ENCODE results near the gene ZNF536.

ZNF536 gene

DNA sequence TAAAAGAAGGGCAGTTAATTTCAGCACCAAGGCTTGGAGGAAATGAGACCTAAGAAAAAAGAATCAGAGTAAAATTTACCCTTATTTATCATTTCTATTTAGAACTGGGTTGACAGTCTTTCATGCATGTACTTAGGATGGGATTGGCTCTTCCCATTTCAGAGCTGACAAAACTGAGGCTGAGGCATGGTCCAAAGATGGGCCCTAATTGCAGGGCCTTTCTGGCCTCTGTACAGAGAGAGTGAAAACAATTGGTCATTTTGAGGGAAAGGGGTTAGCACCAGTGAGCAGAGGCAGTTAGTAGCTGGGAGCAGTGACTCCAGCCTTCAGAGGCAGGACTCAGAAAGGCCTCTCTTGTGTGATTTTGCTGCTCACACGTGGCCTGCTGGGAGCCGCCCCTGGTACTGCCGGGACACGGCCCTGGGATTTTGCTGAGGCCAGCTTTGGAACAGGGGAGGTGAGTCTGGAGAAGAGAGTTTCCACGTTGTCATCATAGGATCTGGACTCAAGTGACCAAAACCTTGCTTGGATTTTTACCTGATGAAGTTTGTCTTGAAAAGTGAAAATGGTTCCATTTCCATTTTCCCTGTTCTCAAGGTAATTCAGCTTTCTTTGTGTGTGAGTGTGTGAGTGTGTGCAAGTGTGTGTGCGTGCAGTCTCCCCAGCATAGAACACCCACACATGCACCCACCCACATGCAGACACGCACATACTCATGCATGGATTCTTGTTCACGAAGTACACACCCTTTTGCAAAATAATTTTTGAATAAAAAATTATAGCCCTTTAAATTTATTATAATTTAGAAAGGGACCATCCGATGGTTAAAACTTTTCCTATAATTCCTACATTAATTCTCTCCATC, at the start of gene ZNF536:
TSS of gene ZNF536 (plus strand) at position 425 of the 865 bp plus-strand sequence. CDS start 71,179 bp downstream, outside the sequence.
- DNase-seq = no peak

DNA sequence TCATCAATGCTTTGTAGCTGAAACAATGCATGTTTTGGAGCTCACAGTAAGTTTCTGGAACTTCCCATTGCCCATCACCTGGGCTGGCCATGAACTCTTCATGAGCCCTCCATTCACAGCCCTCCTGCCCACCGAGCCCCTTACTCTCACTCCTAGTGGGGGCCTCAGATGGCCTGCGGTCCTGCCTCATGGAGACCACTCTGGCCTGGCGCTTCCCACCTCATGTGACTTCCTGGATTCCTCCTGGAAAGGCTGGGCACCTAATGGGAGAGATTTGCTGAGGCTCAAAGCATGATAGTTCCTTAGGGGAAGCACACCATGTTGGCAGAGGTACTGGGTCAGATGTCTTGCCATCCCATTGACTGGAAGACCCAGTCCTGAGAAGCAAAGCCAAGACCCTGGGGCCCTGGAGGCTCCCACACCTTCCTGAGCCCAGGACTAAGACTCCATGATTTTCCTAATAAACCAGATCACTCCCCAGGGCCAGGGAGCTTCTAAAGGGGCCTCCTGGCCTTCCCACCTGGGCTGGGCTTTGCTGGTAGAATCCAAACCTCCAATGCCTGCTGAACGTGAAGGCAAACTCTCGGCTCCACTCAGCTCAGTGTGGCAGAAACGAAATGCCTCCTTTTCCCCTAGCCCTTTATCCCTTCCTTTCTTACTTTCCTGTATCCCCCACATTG, 49.4 kb upstream of the ZNF536 start:
- DNase-seq = no peak

DNA sequence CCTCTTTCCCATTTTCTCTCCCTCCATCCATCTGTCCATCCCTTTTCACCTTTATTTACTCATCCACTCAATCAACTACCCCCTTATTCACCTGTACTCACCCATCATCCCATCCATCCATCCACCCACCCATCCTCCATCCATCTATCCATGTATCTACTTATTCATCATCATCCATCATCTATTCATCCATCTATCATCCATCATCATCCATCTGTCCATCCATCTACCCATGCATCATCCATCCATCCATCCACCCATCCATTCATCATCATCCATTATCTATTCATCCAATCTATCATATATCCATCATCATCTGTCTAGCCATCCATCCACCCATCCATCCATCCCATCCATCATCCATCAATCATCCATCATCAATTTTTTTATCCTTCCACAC, 48.3 kb upstream of the ZNF536 start:
- no peak for DNase-seq

DNA sequence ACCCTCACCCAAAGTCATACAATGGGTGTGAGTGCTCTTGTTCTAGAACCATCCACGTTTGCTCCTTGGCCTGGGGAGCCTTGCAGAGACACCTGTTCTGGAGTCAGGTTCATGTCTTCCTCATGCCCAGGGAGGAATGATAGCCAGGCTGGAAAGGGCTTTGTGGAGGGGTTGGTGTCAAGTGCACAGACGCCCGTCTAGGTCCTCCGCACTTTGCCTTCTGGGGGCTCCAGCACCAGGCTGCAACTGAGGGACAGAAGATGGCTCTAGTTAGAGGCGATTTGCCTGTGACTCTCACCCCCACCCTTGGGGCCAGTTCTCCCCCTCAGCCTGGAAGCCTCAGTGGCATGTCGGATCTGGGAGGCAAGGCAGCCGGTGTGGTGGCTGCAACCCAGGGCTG, 47.2 kb upstream of the ZNF536 start:
- DNase-seq = no peak

DNA sequence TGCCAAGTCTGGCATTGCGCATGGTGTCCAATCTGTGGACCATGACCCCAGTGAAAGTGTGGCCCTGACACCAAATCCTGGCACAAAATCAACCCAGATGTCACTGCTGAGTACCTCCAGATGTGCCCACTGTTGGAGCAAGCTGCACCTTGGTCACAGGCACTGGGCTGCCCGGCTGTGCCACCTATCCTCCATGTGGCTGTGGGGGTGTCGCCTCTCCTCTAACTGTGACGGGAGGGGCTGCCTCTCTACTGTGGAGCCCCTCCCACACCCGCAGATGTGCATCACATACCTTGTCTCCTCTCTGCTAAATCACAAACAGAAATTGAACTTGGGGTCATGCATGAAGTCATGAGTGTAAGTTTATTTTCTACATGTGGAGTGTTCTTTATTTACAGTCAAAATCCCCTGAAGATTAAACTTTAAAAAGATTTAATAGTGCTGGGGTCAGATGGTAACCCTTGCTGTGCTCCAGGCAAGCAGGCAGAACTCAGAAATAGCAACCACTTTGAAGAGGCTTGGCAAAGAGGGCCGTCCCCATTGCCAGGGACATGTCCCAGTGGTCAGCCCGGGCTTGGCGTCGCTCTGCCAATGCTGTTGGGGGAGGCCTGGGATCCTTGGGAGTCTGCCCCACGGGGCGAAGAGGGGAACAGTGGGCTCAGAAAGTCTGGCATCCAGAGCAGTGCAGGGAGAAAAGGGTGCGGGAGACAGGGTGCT, 46.4 kb upstream of the ZNF536 start:
- no peak for DNase-seq

DNA sequence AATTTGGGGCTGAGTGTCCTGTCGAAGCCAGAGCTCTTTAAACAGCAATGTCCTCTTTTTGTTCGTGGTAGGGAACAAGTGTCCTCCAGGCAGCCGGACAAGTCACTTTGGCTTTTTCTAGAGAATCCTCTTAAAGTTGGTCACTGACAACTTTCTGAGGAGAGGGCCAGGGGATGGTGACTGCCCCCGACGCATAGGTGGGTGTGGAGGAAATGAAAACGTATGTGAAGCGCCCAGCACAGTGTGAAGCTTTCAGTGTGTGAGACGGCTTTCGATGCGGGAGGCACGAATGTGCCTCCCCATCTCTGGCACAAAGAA, 45.8 kb upstream of the ZNF536 start:
- no peak for DNase-seq

DNA sequence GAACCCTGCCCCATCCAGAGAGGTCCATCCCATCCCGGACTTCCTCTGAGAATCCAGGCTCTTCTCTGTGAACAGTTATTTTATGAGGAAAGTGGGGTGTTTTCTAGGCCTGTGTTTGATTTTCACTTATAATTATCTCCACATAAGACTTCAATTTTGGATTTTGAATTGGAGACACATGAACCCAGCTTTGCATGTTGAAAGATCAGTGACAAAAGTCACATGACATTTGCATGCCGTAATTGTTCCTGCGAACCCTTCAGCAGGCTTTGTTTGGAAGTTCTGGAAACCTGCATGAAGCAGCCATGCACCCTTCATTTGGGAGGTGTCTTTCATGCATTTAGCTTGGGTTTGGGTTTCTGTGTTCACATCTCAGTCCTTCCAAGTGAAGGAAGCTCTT, 44.9 kb upstream of the ZNF536 start:
- no peak for DNase-seq

DNA sequence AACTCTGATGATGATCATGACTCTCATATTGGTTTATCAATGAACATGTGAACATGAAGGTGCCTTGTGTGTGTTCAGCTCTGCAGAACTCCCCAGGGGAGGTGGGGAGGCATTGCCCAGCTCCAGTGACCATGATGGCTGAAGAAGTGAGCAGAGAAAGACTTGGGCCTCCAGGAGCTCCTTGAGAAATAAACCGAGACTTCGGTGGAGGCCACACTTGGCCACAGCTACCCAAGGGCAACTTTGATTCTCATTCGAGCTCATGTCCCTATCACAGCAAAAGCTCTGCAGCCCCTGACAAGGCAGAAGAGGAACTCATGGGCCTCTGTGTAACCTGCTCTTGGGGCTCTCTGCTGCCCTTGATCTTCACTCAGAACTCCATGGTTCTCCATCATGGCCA, 44.1 kb upstream of the ZNF536 start:
- DNase-seq = no peak

DNA sequence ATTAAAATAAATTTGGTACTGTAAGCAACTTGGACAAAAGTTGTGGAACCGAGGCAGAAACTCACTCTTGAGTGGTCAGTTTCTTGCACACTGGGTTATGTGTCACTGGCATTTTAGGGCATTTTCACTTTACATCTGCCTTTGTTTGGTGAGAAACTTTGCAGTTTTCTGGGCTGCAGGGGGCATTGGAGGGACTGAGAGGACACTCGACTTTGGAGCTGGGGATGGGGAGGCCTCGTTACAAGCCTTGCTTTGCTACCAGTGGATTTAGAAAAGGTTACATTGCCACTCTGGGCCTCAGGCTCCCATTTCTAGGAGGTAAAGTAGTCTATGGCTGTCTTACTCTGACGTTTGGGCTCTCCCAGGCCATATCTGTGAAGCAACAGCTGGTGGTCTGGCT, 41.9 kb upstream of the ZNF536 start:
- DNase-seq = no peak

DNA sequence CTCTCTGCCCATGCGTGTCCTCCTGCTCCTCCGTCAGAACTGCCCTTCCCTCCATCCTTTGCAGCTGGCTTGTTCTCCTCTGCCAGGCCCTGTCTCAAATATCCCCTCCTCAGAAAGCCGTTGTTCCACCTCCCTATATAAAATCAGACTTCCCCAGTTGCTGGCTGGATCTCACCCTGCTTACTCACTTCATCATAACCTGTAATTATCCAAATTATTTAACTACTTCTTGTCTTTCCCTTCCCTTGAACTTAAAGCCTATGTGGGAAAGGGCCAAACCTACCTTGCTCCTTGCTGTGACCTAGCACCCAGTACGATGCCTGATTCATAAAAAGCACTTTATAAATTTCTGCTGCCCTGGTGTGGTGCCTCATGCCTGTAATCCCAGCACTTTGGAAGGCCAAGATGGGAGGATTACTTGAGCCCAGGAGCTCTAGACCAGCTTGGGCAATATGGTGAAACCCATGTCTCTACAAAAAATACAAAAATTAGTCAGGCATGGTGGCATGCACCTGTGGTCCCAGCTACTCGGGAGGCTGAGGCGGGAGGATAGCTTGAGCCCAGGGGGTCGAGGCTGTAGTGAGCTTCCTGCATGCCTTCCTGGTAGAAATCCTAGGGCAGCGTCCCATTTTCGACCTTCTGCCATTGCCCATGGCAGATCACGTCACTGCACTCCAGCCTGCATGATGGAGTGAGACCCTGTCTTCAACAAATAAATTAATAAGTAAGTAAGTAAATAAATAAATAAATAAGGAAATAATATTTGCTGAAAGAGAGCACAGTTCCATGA, 39.5 kb upstream of the ZNF536 start:
- no peak for DNase-seq

DNA sequence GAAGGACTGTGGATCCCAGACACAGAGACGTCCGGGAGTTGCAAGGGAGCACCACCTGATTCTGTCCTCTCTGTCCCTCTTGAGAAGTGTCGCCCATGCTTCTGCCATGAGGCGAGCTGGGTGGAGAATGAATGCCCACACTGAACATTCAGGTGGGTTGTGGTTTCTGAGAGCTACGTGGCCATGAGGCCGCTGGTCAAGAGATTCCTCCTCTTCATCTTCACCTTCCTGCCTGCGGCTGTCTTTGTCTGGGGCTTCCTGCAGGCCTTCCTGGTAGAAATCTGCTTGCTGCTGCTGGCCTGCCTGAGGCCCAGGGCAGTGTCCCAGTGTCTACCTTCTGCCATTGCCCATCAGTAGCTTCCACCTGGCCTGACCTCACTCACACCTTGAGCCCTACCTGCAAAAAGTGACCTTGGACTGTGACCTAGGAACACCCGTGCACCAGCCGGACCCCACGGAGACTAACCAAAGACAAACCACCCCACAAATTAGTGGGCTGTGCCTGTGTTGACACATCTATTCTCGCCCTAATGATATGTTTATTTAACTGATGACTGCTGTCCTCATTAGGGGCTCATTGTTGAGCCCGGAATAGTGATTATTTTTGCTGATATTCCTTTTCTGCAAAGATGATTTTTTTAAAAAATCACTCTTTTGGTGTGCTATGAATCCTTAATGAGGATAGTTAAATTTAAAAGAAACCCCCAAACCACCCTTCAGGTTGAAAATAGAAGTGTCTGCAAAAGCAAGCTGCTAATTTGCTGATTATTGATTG, 38.7 kb upstream of the ZNF536 start:
- DNase-seq = no peak

DNA sequence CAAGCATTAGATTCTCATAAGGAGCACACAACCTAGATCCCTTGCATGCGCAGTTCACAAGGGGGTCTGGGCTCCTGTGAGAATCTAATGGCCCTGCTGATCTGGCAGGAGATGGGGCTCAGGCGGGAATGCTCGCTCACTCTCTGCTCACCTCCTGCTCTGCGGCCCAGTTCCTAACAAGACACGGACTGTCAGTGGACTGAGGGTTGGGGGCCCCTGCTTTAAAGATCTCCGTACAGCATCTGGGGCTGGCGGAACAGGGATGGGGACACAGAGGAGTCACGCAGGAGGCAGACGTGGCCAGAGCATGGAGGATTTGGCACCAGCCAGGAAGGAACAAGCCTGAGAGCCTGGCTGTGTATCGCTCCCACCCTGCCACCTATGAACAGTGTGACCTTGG, 37.3 kb upstream of the ZNF536 start:
- DNase-seq = no peak

DNA sequence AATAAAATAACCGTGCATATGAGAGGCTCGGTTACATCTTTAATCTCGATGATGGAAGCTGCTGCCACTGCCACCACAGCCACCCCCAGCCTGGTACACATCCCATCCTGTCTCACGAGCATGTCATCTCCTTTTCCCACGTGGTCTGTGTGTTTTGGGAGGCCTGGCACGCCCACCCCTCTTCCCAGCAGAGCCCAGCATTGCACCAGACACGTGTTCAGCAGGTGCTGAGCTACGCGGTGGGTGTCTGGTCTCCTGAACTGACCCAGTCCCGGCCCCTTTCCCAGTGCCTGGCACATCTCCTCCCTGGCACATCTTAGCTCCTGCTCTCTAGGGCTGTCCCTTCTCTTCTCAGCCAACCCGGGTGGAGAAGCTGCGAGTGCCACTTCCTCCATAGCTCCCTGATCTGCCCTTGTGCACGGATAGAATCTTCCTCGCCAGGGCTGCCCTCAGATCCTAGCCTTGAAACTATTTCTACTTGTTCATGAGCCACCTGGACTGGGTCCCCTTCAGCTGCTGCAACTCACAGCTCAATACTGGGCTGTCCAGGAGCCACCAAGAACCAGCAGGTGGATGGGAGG, 36.8 kb upstream of the ZNF536 start:
- no peak for DNase-seq

DNA sequence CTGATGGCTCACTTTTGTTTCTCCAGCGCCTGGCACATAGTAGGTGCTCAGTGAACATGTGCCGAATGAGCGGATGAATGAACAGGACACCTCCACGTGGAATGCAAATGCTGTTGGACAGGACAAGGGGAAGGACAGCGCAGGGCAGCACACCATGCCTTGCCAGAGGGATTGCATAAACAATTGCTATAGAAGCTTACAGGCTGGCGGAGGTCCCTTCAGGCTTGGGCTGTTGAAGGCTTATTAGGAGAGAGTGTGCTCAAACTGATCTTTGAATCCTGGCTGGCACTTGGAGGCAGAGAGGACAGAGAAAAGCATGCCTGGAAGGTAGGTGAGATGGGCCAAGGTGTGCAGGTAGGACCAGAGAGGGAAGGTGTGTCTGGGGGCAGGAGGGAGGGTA, 35.9 kb upstream of the ZNF536 start:
- no peak for DNase-seq

DNA sequence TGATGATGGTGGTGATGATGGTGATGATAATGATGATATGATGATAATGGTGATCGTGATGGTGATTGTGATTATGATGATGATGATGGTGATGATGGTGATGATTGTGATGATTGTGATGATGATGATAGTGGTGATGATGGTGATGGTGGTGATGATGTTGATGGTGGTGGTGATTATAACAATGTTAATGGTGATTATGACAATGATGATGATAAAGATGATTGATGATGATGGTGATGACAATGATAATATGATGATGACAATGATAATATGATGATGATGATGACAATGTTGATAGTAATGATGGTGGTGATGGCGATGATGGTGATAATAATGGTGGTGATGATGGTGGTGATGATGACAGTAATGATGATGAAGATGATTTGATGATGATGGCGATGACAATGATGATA, 34.1 kb upstream of the ZNF536 start:
- no peak for DNase-seq

DNA sequence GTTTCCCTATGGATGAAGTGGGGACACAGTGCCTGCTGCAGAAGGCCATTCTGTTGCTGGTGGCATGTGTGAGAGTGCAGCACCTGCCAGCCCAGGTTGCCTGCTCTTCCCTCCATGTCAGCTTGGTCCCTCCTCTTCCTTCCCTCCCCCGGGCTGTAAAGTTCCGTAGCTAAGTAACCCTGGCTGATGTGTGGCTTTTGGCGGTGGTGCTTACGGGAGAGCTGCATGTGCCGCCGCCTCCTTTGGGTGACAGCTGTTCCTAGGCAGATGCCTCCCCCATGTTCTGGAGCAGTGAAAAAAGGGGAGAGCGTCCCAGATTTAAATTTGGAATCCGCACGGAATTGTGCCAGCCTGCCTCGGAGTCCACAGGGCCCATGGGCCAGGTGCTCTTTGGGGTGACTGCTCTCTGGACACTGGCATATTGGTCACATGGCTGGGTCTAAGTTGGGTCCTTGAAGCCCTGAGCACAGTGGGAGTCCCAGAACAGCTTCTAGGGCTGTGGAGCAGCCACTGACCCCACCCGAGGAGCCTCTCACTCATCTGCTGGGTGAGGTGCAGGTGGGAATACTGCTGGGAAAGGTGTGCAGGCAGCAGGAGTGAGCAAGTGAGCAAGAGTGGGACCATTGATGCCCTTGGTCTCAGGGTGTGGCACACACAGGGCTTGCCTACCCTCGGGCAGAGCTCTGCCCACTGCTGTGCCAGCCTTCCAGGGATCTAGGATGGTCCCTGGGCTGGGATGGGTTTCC, 33.1 kb upstream of the ZNF536 start:
- no peak for DNase-seq

DNA sequence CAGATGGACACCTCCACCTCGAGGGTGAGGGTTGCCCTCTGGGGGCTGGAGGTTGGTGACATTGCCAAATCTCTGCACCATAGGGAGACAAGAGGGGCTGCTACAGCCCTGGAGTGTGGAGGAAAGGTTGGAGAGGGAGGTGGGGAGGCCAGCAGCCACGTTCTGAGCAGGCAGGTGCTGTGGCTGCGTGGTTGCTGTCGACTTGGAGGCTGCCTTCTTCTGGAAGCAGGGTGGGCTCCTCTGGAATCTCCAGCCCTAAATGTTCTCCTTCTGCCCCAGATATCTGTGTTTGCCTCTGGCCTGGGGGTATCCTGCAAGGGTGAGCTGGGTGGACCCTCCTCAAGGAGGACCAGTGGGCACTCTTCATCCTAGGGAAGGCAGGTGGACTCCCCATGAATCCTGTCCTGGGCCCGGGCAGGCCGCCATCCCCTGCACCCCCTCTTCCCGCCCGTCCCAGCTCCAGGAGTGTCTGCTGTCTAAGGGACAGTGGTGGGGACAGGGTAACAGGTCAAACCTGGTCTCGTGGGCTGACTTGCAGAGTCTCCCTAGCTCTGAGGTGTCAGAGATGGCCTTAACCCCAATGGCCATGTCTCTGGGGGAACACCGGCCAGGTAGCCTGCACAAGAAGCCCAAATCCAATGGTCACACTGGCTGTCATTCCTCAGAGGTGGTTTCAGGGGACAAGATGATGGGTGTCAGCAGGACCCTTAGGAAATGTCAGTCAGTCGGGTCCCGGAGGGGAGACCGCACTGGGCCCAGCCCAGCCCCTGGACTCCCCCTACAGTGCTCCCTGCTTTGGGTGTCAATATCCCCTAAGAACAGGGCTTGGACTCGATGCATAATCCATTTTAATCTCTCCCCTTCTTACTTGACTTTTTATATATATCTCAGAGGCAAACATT, 32.3 kb upstream of the ZNF536 start:
- no peak for DNase-seq

DNA sequence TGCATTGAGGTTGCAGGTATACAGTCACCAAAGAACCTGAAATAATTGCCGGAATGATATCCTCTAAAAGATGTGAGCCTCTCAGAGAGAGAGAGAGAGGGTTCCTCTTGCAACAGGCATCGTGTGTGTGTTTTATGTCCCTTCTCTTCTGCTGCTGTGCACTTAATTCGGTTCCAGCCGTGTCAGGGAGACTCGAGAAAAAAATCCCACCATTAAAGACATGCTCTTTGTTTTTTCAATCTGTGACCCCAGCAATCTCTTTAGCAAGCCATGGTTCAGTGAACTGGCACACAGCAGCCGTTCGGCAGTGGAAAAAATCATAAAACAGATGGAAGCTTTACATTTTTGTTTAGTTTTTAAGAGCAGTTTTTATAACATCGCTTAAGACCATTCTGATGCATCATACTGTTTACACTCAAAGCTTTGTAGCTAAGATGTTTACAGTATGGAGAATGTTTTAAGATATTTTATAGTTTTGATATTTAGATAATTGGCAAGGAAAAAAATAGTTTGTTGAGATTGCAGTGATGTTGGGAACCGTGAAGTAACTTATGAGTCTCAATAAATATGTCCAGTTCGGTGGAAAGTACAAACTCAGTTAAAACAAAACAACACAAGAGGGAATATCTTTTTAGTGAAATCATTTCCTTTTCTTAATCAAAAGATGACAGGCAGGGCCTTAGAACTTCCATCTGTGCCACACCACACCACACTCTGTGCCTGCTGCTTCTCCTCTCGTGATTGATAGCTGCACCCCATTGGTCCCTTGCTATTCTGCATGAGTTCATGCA, 31.2 kb upstream of the ZNF536 start:
- no peak for DNase-seq

DNA sequence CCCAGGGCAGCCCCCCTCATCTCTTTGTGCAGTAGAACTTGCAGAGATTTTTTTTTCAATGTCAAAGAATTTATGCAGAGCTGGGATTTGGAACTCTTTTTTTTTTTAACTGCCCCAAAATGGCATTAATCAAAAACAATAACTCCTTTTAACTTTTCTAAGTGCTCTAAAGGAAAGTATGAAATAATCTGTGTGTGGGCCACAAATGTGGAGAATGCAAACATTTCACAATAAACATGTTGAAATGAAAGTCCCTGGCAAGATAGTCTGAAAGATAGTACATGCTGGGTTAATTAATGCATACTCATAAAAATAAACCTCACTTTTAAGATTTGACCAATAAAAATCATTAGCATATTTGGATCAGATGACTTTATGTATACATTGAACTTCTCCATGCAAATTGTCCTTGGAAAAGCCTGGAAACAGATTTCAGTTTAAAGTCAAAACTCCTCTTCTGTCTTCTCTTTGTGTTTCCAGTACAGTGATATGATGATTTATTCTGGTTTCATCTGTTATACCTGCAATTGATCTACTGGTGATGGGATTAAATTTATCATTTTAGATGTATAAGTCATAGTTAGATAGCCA, 30.5 kb upstream of the ZNF536 start:
- no peak for DNase-seq
